Suppressor macrophage (primary cell): ENCODE results near the gene CDH16.

Experiments used
- DNase-seq, 4 experiments: peaks; one replicate each; pipeline ENCODE4 v3.0.0-alpha.2; 2020 to 2022

The CDH16 gene

DNA sequence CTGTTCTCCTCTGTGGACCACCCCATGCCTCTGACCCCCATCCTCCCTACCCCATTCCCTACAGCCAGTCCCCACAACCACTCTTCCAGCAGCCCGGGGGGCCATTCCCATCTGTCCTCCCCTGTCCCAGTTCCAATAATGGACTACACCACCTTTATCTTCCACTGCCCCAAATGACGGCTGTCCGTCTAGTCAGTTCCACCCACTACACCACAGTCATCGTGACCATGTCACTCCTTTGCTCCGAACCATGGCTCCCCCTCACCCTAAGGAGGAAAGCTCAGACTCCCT, 23.1 kb downstream of the CDH16 start:
- DNase-seq: no peak

DNA sequence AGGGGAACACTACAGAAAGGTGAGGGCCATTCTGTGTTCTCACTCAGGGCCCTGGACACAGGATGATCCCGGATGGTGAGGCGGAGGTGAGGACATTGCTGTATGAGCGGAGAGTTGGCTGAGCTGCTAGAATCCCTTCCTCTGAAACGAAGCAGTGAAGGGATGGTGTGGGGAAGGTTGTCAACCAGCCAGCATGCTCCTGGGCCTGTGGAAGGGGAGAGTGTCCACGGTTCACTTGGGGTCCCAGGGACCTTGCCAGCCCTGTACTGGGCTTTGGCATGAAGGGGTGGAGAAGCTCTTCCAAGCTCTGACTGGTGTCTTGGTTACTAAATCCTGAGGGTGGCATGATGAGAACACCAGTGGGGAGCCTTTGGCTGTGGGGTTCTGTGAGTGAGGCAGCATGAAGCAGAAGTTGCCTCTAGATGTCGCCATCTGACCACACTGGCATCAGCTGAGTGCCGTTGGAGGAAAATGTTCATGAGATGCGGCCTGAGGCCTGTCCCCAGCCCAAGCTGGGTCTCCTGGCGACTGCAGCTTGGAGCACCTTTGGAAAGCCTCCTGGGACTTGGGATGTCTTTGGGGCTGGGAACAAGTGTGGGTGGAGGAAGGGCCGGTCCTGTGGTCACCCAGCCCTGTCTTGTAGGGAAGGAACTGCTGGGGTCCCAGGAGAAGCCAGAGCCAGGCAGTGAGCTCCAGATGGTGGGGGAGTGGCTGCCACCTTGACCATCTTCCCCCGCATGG, 23.6 kb downstream of the CDH16 start:
- DNase-seq: peak; percentile 82 to 88 (median 85)

GRCh38 chr16:66894055-66894454, 24.6 kb downstream of the CDH16 start:
- DNase-seq: no peak

GRCh38 chr16:66891797-66892196, 26.9 kb downstream of the CDH16 start:
- DNase-seq: no peak

- DNase-seq: no peak
These were observed 27.3 kb downstream of the CDH16 start for GRCh38 chr16:66891360-66891759.

DNA sequence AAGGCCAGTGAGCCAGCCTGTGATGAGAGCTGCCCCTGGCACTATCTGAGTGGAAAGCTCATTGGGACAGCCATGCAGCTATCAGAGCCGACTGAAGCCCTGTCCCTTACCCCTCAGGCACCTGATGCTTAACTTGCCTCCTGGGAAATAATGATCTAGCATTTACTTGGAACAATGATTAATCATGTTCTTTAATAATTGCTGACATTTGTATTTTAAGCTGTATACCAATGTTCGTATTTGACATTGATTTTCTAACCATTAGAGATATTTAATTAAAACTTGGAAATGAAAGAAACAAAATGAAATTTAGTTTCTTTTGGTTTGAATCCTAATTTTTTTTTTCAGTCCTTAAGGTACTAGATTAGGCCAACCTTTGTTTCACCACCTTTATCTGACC, 27.9 kb downstream of the CDH16 start:
- no peak for DNase-seq

DNA sequence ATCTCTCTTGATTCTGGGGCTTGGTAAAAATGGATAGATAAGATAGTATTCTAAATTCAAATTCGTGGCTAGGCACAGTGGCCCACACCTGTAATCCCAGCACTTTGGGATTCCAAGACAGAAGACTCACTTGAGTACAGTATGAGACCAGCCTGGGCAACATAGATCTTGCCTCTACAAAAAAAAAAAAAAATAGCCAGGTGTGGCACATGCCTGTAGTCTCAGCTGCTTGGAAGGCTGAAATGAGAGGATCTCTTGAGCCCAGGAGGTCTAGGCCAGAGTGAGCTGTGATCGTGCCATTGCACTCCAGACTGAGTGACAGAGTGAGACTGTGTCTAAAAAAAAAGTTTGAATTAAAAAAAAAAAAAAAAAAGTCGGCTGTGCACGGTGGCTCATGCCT, 29.1 kb downstream of the CDH16 start:
- no peak for DNase-seq

DNA sequence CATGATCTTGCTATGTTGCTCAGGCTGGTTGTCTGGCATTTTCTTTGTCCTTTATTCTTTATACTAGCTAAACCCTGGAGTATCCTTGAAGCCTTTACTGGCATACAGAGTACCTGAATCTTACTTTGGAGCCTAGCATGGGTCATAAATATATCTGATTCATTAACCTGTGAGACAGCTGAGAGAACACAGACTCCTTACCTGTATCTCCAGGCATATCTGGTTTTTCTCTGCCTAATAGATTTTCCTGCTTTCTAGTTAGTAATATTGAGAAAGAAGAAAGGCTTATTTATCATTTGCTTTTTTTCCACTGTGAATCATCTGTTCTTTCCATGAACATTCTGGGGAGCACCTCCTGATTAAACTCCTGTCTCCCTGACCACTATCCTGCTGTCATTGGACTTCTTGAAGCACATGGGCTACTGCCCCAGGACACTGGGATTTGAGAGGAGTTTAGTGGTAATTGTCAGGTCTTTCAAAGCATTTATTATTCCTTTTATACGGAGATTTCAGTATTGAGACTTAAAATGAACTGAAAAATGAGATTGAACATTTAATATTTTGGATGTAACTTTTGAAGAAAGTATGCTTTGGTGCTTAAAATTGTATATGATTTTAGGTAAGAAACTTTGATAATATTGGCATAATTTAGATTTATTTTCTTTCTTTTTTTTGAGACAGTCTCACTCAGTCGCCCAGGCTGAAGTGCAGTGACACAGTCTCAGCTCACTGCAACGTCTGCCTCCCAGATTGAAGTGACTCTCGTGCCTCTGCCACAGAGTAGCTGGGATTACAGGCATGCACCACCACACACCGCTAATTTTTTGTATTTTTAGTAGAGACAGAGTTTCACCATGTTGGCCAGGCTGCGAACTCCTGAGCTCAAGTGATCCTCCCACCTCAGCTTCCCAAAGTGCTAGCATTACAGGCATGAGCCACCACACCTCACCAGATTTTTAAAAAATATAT, 29.8 kb downstream of the CDH16 start:
- no peak for DNase-seq

- DNase-seq: no peak
These were observed 31.8 kb downstream of the CDH16 start for GRCh38 chr16:66886914-66887313.

DNA sequence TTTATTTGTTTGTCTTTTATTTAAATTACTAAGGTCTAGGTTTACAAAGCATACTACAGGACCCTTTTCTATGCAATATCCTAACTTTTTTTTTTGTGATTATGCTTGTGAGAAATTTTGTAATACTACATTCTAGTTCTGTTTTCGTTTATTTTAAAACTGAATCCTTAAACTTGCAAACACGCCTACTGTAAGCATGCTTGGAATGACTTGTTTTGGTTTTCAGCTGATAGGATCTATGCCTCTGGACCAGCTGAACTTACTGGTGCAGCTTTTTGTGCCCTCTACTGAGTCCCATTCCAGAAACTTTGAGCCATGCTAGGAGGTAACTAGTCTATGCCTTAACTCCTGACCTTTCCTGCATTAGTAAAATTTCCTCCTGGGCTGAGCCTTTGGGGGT, 32.4 kb downstream of the CDH16 start:
- no peak for DNase-seq

DNA sequence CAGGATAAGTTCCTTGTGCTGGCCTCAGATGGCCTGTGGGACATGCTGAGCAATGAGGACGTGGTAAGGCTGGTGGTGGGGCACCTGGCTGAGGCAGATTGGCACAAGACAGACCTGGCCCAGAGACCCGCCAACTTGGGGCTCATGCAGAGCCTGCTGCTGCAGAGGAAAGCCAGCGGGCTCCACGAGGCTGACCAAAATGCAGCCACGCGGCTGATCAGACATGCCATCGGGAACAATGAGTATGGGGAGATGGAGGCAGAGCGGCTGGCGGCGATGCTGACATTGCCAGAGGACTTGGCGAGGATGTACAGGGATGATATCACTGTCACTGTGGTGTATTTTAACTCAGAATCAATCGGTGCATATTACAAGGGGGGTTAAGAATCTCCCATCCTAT, 33.2 kb downstream of the CDH16 start:
- DNase-seq: no peak

DNA sequence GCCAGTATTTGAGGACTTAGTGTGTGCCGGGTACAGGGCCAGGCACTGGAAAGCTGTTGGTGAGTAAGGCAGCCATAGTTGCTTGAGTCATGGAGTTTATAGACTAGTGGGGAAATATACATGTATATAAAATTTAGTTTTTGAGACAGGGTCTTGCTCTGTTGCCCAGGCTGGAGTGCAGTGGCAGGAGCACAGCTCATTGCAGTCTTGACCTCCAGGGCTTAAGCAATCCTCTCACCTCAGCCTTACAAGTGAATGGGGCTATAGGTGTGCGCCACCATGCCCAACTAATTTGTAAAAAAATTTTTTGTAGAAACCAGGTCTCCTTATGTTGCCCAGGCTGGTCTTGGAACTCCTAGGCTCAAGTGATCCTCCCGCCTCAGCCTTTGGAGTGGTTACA, 36.0 kb downstream of the CDH16 start:
- no peak for DNase-seq

DNA sequence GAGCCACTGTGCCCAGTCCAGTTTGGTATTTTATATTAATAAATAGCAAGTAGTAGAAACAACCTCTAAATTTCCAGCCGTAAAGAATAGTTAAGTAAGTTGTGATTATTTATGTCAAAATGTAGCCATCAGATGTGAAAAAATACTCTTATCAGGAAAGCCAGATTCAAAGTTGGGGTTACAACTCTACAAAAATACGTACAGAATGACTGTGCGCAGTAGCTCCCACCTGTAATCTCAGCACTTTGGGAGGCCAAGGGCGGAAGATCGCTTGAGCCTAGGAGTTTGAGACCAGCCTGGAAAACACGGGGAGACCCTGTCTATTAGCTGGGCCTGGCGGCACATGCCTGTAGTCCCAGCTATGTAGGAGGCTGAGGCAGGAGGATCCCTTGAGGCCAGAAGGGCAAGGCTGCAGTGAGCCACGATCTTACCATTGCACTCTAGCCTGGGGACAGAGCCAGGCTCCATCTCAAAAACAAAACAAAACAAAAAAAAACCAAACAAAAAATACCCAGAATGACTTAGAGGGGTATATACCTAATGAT, 36.6 kb downstream of the CDH16 start:
- no peak for DNase-seq

DNA sequence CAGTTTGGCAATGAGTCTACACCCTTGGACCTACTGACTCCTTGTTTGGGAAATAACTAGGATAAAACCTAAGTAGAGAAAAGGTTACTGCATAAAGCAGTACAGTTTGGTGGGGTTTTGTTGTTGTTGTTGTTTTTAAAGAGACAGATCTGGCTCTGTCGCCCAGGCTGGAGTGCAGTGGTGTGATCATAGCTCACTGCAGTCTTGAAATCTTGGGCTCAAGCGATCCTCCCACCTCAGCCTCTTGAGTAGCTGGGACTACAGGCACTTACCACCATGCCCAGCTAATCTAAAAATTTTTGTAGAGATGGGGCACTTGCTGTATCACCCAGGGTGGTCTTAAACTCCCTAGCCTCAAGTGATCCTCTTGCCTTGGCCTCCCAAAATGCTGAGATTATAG, 37.1 kb downstream of the CDH16 start:
- no peak for DNase-seq

DNA sequence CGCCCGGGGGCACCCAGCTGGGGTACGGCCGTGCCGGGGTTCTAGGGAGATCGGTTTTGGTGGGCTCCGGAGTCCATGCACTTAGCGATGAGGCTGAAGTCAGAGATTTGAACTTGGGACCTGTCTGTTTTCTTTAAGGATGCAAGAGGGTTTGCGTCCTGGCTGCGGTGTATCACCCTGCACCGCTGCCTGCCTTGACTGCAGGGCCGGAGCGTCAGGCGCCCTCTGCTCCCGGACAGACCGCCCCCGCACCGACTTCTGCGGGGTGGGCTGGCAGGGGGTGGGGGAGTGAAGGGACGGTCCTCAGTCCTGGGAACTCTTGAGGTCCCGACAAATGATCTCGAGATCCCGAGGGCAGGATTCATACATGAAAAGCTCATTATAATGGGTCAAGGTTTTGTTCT, 37.7 kb downstream of the CDH16 start:
- peak in 2 of 4 experiments; percentile 35 to 38 for DNase-seq

DNA sequence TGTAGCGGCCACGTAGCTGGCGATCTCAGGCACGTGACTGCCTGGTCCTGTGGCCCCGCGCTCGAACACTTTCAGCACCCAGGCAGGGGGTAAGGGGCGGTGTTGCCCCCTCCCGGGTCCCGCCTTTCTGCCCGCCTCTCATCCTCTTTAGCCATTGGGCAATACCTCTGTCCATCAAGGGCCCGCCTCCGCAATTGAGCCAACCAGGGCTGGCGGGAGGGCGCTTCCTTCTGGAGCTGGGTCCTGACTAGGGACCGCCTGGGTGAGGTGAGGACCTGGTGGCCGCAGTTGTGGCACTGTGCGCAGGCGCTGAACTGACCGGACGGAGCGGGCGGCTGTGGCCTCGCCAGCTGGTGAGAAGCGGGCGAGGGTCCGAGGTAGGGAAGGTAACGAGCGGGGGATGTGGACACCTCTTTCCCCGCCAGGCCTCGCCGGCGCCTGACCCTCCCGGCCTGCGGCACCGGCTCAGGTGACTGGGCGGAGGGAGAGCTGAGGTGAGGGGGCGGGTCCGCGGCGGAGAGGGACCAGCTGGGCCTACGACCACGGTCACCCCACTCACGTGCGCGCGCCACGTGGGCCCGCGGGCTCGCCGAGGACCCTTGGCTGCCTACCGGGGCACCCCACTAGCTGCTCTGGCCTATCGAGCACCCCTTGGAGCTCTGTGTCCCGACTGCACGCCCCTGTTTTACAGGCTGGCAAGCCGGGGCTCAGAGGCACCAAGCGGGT, 38.2 kb downstream of the CDH16 start, which contains the start of gene PDP2:
PDP2 (plus strand) TSS at position 228 of the 726 bp plus-strand sequence. CDS start 3,770 bp downstream, outside the sequence.
- peak; percentile 91 to 96 (median 93) for DNase-seq

DNA sequence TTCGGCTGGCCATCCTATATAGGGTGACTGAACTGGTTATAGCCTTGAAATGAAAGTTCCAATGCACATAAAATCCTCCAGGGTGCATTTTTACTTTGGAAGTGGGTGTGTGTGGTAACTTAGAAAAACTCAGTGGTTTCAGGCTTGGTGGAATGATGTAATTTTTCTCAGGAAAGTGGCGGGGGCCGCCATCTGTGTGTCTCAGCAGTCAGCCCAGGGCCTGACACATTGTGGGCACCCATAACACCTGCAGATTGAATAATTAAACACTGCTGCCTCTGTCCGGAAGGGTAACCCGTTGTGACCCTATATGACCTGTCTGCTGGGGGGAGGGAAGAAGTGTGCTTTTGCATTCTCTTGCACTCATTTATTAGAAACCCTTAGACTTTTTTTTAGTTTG, 40.6 kb downstream of the CDH16 start:
- peak; percentile 63 to 78 (median 77) for DNase-seq

GRCh38 chr16:66874079-66874775, 44.5 kb downstream of the CDH16 start:
- DNase-seq: peak in 1 of 4 experiments; percentile 8

- no peak for DNase-seq
These were observed 45.0 kb downstream of the CDH16 start for GRCh38 chr16:66873685-66874055.

DNA sequence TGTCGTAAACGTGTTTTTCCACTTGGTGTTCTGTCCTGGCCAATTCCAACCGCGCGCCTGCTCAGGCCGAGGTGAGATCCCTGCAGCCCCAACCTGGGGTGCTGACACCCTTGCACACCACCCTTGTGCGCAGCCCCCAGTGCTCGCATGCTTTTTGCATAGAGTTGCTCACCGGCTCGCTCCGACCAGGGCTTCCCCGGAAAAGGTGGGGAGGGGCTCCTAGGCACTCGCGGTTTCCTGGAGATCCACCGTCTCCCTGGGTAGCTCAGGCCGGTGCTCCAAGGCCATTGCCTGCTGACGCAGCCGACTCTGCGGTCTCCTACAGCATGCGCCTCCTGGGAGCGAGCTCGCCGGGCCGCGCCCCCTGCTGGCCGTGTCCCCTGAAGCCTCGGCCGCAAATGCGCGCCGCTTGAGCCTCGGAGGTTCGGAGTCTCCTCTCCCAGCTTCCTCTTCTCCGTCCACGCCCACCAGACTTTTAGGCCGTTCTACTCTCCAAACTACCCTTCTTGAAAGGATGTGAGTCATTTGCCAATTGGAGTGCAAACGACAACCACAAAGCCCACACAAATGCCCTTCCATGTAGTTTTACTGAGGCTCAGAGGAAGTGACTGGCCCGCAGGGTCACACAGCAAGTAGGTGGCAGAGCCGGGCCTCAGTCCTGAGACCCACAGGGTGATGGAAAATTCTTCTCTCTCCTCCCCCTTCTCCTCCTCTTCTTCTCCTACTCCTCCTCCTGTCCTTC, 45.6 kb downstream of the CDH16 start:
- DNase-seq: peak; percentile 99 to 100 (median 100)

DNA sequence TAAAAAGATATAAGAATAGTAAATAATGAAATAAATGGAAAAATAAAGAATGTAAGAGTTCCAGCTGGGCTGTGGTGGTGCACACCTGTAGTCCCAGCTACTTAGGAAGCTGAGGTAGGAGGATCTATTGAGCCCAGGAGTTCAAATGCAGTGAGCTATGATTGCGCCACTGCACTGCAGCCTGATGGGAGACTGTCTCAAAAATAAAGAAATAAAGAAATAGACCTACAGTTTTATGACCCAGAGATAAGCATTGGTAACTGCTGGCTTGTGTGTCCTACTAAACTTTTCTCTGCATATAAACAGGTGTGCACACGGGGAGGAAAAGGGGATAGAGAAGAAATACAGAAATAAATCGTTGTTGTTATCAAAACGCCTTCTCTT, 46.1 kb downstream of the CDH16 start:
- DNase-seq: peak in 1 of 4 experiments; percentile 22

- DNase-seq: no peak
These were observed 46.8 kb downstream of the CDH16 start for GRCh38 chr16:66871840-66872239.
